IMR-90 (cell line): ENCODE data around the gene XDH. TPM values are rescaled to one million over a fixed set of nuclear protein-coding genes. Genes with fewer than 3 reads are reported as not detected.

Experiments used
- ATAC-seq: fragments of 200-7000 bp; cut with Tn5 transposase; 2 replicates; pipeline ENCODE4 v1.9.1; 2020; ENCODE audit warnings: low read depth, mild to moderate bottlenecking, moderate library complexity
- BruUV-seq: library from RNA; stranded (reverse); fragments of 400-500 nt; replicated peaks from 2 replicates; lab custom pipeline; 2021; lab: Mats Ljungman, UMichigan
- CTCF ChIA-PET: fragments of 300-600 bp; formaldehyde crosslinking; extraction: SDS; loops from one replicate; lab custom pipeline; 2021; ENCODE audit warnings: antibody characterized with exemption; lab: Yijun Ruan, JAX
- POLR2A ChIA-PET: fragments of 300-600 bp; sonication (Branson Sonifier 250); formaldehyde crosslinking; loops from one replicate; lab custom pipeline; 2022; ENCODE audit warnings: antibody characterized with exemption; ENCODE audit not compliant: unreplicated experiment; lab: Charles Lee
- DNase-seq: peaks from one replicate; pipeline ENCODE4 v3.0.0; 2013
- H2AFZ ChIP-seq: replicated peaks from 2 replicates; pipeline ENCODE3; 2013; ENCODE audit warnings: low read length, mild to moderate bottlenecking; ENCODE audit not compliant: poor library complexity
- H2AK5ac ChIP-seq: 2 replicates; pipeline ENCODE4 v1.6.1; 2013; ENCODE audit warnings: low read depth, low read length, inconsistent platforms
- H2AK9ac ChIP-seq: replicated peaks from 2 replicates; pipeline ENCODE3; 2013; ENCODE audit warnings: mild to moderate bottlenecking, low read depth, low read length, moderate library complexity; ENCODE audit not compliant: poor library complexity
- H2BK120ac ChIP-seq: 2 replicates; pipeline ENCODE4 v1.6.1; 2013; ENCODE audit warnings: low read depth, low read length, inconsistent platforms
- H2BK15ac ChIP-seq: 3 replicates; pipeline ENCODE4 v1.6.1; 2013; ENCODE audit warnings: low read depth, low read length, inconsistent platforms
- H2BK20ac ChIP-seq: 2 replicates; pipeline ENCODE4 v1.6.1; 2013; ENCODE audit warnings: low read depth, mild to moderate bottlenecking, inconsistent platforms, low read length, moderate library complexity
- H2BK5ac ChIP-seq: 2 replicates; pipeline ENCODE4 v1.6.1; 2013; ENCODE audit warnings: mild to moderate bottlenecking, low read depth, low read length, inconsistent platforms; ENCODE audit not compliant: poor library complexity, severe bottlenecking
- H3K14ac ChIP-seq: replicated peaks from 2 replicates; pipeline ENCODE4 v1.6.1; 2013; ENCODE audit warnings: low read depth, low read length, inconsistent platforms
- H3K18ac ChIP-seq: 2 replicates; pipeline ENCODE4 v1.6.1; 2013; ENCODE audit warnings: low read depth, low read length, control low read depth
- H3K23ac ChIP-seq: 2 replicates; pipeline ENCODE4 v1.6.1; 2013; ENCODE audit warnings: low read depth, low read length, inconsistent platforms
- H3K27ac ChIP-seq: 2 replicates; pipeline ENCODE4 v1.5.1; 2013; ENCODE audit warnings: mild to moderate bottlenecking, control low read depth, low read length; ENCODE audit not compliant: insufficient read depth
- H3K27me3 ChIP-seq: 2 replicates; pipeline ENCODE4 v1.6.1; 2013; ENCODE audit warnings: low read length; ENCODE audit not compliant: control insufficient read depth, insufficient read depth
- H3K36me3 ChIP-seq: 2 replicates; pipeline ENCODE4 v1.6.1; 2013; ENCODE audit warnings: low read length, mixed read lengths; ENCODE audit not compliant: control insufficient read depth, insufficient read depth
- H3K4ac ChIP-seq: 2 replicates; pipeline ENCODE4 v1.6.1; 2013; ENCODE audit warnings: low read depth, low read length, inconsistent platforms
- H3K4me1 ChIP-seq: 2 replicates; pipeline ENCODE4 v1.6.1; 2013; ENCODE audit warnings: low read length, mixed read lengths; ENCODE audit not compliant: control insufficient read depth, insufficient read depth
- H3K4me2 ChIP-seq: 2 replicates; pipeline ENCODE4 v1.6.1; 2013; ENCODE audit warnings: low read depth, mild to moderate bottlenecking, control low read depth, low read length, moderate library complexity
- H3K4me3 ChIP-seq: 2 replicates; pipeline ENCODE4 v1.5.1; 2013; ENCODE audit warnings: low read depth, mild to moderate bottlenecking, control low read depth, low read length, moderate library complexity; ENCODE audit not compliant: insufficient read depth
- H3K56ac ChIP-seq: 2 replicates; pipeline ENCODE4 v1.6.1; 2013; ENCODE audit warnings: low read length, inconsistent platforms; ENCODE audit not compliant: insufficient read depth; ENCODE audit errors: extremely low read depth
- H3K79me1 ChIP-seq, 2 experiments: 2 replicates each; pipeline ENCODE4 v1.6.1; 2013; ENCODE audit warnings: low read length in 2 of 2, inconsistent platforms in 1 of 2, low read depth in 1 of 2
- H3K9ac ChIP-seq: 2 replicates; pipeline ENCODE4 v1.6.1; 2013; ENCODE audit warnings: low read depth, low read length, control low read depth
- H3K9me1 ChIP-seq: 2 replicates; pipeline ENCODE4 v1.6.1; 2013; ENCODE audit warnings: low read length, inconsistent platforms; ENCODE audit not compliant: insufficient read depth
- H3K9me3 ChIP-seq: 2 replicates; pipeline ENCODE4 v1.6.1; 2013; ENCODE audit warnings: low read length; ENCODE audit not compliant: control insufficient read depth, insufficient read depth
- H4K20me1 ChIP-seq: 2 replicates; pipeline ENCODE4 v1.6.1; 2013; ENCODE audit warnings: low read length, inconsistent platforms; ENCODE audit not compliant: insufficient read depth
- H4K5ac ChIP-seq: 2 replicates; pipeline ENCODE4 v1.6.1; 2013; ENCODE audit warnings: mild to moderate bottlenecking, low read depth, low read length, control low read depth
- H4K8ac ChIP-seq, 2 experiments: 2 replicates each; pipeline ENCODE4 v1.6.1; 2013; ENCODE audit warnings: low read depth in 2 of 2, low read length in 2 of 2, control low read depth in 1 of 2, inconsistent platforms in 1 of 2
- H4K91ac ChIP-seq: 2 replicates; pipeline ENCODE4 v1.6.1; 2013; ENCODE audit warnings: low read depth, low read length, inconsistent platforms; ENCODE audit not compliant: insufficient read depth
- BHLHE40 ChIP-seq: fragments of 150-350 bp; IDR thresholded peaks from 2 replicates; pipeline ENCODE4 v1.6.1; 2016; ENCODE audit warnings: mild to moderate bottlenecking, low read depth, low read length
- CEBPB ChIP-seq: IDR thresholded peaks from 2 replicates; pipeline ENCODE4 v1.6.1; 2012; ENCODE audit warnings: low read depth, low read length, improper control_type of control experiment
- CHD1 ChIP-seq: IDR thresholded peaks from 2 replicates; pipeline ENCODE4 v1.6.1; 2012; ENCODE audit warnings: low read depth, low read length, improper control_type of control experiment
- ELK1 ChIP-seq: fragments of 150-350 bp; IDR thresholded peaks from 2 replicates; pipeline ENCODE4 v1.6.1; 2016; ENCODE audit warnings: low read depth, mild to moderate bottlenecking, low read length, moderate library complexity, borderline replicate concordance
- FOS ChIP-seq: fragments of 150-350 bp; IDR thresholded peaks from 2 replicates; pipeline ENCODE4 v1.6.1; 2016; ENCODE audit warnings: low read depth, low read length
- MAFK ChIP-seq: IDR thresholded peaks from 2 replicates; pipeline ENCODE4 v1.6.1; 2012; ENCODE audit warnings: low read depth, low read length, improper control_type of control experiment
- MAZ ChIP-seq: IDR thresholded peaks from 2 replicates; pipeline ENCODE4 v1.6.1; 2012; ENCODE audit warnings: low read depth, mild to moderate bottlenecking, low read length, improper control_type of control experiment, moderate library complexity, borderline replicate concordance
- MXI1 ChIP-seq: IDR thresholded peaks from 2 replicates; pipeline ENCODE4 v1.6.1; 2012; ENCODE audit warnings: low read depth, mild to moderate bottlenecking, low read length, moderate library complexity, borderline replicate concordance
- NFE2L2 ChIP-seq: fragments of 150-350 bp; IDR thresholded peaks from 2 replicates; pipeline ENCODE4 v1.6.1; 2016; ENCODE audit warnings: low read depth, mild to moderate bottlenecking, low read length
- POLR2A ChIP-seq: IDR thresholded peaks from 2 replicates; pipeline ENCODE4 v1.6.1; 2012; ENCODE audit warnings: mild to moderate bottlenecking, low read depth, low read length
- RAD21 ChIP-seq: IDR thresholded peaks from 2 replicates; pipeline ENCODE4 v1.6.1; 2012; ENCODE audit warnings: low read length, improper control_type of control experiment
- RCOR1 ChIP-seq: IDR thresholded peaks from 2 replicates; pipeline ENCODE4 v1.6.1; 2012; ENCODE audit warnings: mild to moderate bottlenecking, low read length, improper control_type of control experiment; ENCODE audit not compliant: insufficient replicate concordance
- RFX5 ChIP-seq: IDR thresholded peaks from 2 replicates; pipeline ENCODE4 v1.8.0; 2012; ENCODE audit warnings: low read depth, mild to moderate bottlenecking, low read length, moderate library complexity
- SMC3 ChIP-seq: fragments of 150-350 bp; IDR thresholded peaks from 2 replicates; pipeline ENCODE4 v1.6.1; 2016; ENCODE audit warnings: low read depth, mild to moderate bottlenecking, antibody characterized with exemption, low read length, moderate library complexity
- USF2 ChIP-seq: fragments of 150-350 bp; IDR thresholded peaks from 2 replicates; pipeline ENCODE4 v1.6.1; 2017; ENCODE audit warnings: mild to moderate bottlenecking, antibody characterized with exemption, low read length, low read depth
- WGBS, 2 experiments: methylation state at CpG; one replicate each; pipeline versions ENCODE4 v1.1.5 to v1.1.7; 2013; ENCODE audit warnings: missing lambda C conversion rate in 2 of 2; ENCODE audit not compliant: insufficient read length in 1 of 2; ENCODE audit errors: extremely low coverage in 2 of 2; 5-methylcytosine and 5-hydroxymethylcytosine counted together
- dilution Hi-C: fragments of 300-500 bp; cut with HindIII; formaldehyde crosslinking; loops from one replicate; pipeline ENCODE4 v1.14.3; 2018; ENCODE audit warnings: low sequenced_read_pairs; ENCODE audit not compliant: unreplicated experiment
- in situ Hi-C: fragments of 300-500 bp; cut with MboI; formaldehyde crosslinking; loops from 3 replicates; pipeline ENCODE4 v1.14.3; 2019; ENCODE audit warnings: low sequenced_read_pairs, inconsistent platforms, mixed read lengths
- intact Hi-C: fragments of 100-400 bp; cut with micrococcal nuclease; formaldehyde crosslinking; loops from 2 replicates; pipeline ENCODE4 v1.10.0; 2022
- polyA plus RNA-seq, 3 experiments: library from polyadenylated mRNA; depleted of rRNA; stranded (reverse); fragments of >200 nt; gene quantifications; 2 replicates each; pipeline ENCODE4 v1.2.3, GENCODE V29; 2012; ENCODE audit warnings: low replicate concordance in 1 of 3
- total RNA-seq: library from RNA; depleted of rRNA; stranded (reverse); fragments of >200 nt; gene quantifications from 2 replicates; pipeline ENCODE4 v1.2.3, GENCODE V29; 2012
- TF ChIP-seq, protein P1 (sequence below): conservative IDR thresholded peaks from 2 replicates; pipeline ENCODE4 v1.5.1; 2012; ENCODE audit warnings: mild to moderate bottlenecking, low read depth, low read length, improper control_type of control experiment

Gene XDH
- total and polyA plus RNA-seq, 2 of the 4 experiments (the other 2 are of a cell fraction): 0.46 to 1.1 TPM

- no peak overlapping the region; a peak in 1 of 4 replicates for H4K8ac ChIP-seq
- ATAC-seq (no peak), DNase-seq (no peak)
- dilution Hi-C loops: no loop called here
- no peak overlapping the region for H3K27ac ChIP-seq
- no peak overlapping the region for H3K23ac ChIP-seq
- peak overlapping the region; percentile 59; the same call in 1 of the 2 replicates for H2BK120ac ChIP-seq
- H3K18ac ChIP-seq: peak overlapping the region; percentile 0; the same call in 1 of the 2 replicates
- peaks cover 8% of the 10 kb centered on the region; the same call in 1 of the 2 replicates for H3K9me1 ChIP-seq
- H3K79me1 ChIP-seq: no peaks in the 10 kb centered on the region
- peak overlapping the region; percentile 50 for H3K4ac ChIP-seq
- H2AFZ ChIP-seq: no peak overlapping the region
- no peaks in the 10 kb centered on the region for H3K27me3 ChIP-seq
- no peaks in the 10 kb centered on the region for H3K9me3 ChIP-seq
- no TSS peak for BruUV-seq
- H3K36me3 ChIP-seq: no peaks in the 10 kb centered on the region
- ChIA-PET POLR2A (no interaction called here), CTCF (interaction anchor here (1.4 to 1.9 kb wide), 2 partner anchors 16 to 83 kb away, joined by 5 to 9 read pairs; partner anchors contain the start of gene EHD3)
- intact Hi-C loops: no loop called here
- H2BK15ac ChIP-seq: 0 out of 3 replicates have a peak overlapping the region, but pooled peaks have one; percentile 3
- H2AK5ac ChIP-seq: peak overlapping the region; percentile 57; the same call in 1 of the 2 replicates
- no peak overlapping the region for H3K4me2 ChIP-seq
- WGBS, 2 experiments: 40% methylated on average over 1 of the region's 3 CpGs; no CpG with 5 or more reads in 1 of the 2 experiments
- no peak overlapping the region for H3K4me3 ChIP-seq
- 0 out of 2 replicates have a peak overlapping the region, but pooled peaks have one; percentile 9 for H4K91ac ChIP-seq
- peaks cover 20% of the 10 kb centered on the region for H3K4me1 ChIP-seq
- H2BK5ac ChIP-seq: no peak overlapping the region
- peak overlapping the region; percentile 42; the same call in 1 of the 2 replicates for H4K5ac ChIP-seq
- no peak overlapping the region for H2AK9ac ChIP-seq
- H3K14ac ChIP-seq: no peak overlapping the region
- H3K56ac ChIP-seq: no peak overlapping the region
- in situ Hi-C loops: no loop called here
- H2BK20ac ChIP-seq: peak overlapping the region; percentile 69; the same call in 1 of the 2 replicates
- no peaks in the 10 kb centered on the region for H4K20me1 ChIP-seq
- H3K9ac ChIP-seq: no peak overlapping the region
- TF ChIP-seq BHLHE40 (no peak), CHD1 (no peak), RCOR1 (no peak), MAZ (no peak), POLR2A (no peak), SMC3 (no peak), ELK1 (no peak), RAD21 (no peak), USF2 (no peak), FOS (no peak), NFE2L2 (no peak), MAFK (no peak), CEBPB (no peak), RFX5 (no peak), MXI1 (no peak)
- TF ChIP-seq, protein P1, sequence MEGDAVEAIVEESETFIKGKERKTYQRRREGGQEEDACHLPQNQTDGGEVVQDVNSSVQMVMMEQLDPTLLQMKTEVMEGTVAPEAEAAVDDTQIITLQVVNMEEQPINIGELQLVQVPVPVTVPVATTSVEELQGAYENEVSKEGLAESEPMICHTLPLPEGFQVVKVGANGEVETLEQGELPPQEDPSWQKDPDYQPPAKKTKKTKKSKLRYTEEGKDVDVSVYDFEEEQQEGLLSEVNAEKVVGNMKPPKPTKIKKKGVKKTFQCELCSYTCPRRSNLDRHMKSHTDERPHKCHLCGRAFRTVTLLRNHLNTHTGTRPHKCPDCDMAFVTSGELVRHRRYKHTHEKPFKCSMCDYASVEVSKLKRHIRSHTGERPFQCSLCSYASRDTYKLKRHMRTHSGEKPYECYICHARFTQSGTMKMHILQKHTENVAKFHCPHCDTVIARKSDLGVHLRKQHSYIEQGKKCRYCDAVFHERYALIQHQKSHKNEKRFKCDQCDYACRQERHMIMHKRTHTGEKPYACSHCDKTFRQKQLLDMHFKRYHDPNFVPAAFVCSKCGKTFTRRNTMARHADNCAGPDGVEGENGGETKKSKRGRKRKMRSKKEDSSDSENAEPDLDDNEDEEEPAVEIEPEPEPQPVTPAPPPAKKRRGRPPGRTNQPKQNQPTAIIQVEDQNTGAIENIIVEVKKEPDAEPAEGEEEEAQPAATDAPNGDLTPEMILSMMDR: no peak
Measured at GRCh38 chr2:31317396-31317795, 97.1 kb downstream of the XDH start.
